COLO668 (cell line): ENCODE data around the gene RAD9A.

Source experiments
- DNase-seq: peaks from one replicate; lab custom pipeline; 2025; ENCODE audit not compliant: unreplicated experiment; lab: John Stamatoyannopoulos, UW

The RAD9A gene

DNA sequence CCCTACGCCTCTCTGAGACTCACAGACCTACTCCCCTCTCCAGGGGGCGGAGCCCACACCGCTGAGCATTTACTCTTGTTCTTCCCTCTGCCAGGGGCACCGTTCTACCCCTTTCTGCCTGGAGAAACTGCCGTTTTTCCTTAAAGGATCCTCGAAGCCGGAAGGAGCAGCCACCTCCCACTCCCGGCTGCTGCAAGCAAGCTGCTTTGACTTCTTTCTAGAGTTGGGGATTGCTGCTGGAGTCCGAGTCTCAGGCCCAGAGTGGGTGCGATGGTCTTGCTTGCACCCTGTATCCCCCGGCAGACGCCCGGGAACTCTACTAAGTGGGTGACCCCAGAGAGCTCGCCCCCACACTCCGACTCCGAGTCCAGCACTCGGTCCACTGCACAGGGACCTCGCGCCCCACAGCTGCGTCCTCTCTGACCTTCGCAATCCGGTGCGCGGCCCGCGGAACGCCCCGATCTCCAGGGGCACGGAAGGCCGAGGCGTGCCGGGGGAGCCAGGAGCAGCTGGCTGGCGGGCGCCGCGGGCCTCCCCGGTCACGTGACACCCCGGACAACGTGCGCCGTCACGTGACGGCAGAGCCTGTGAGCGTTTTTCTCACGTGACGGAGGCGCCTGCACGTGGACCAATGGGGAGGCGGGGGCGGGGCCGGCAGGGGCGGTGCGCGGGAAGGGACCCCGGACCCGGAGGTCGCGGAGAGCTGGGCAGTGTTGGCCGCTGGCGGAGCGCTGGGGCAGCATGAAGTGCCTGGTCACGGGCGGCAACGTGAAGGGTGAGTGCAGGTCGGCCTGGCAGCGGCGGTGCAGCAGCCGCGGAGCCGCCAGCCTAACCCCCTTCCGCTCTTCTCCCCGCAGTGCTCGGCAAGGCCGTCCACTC, at the start of gene RAD9A:
TSS of gene RAD9A (plus strand) at position 683 of the 879 bp plus-strand sequence. CDS start at position 742, 59 bp downstream.
- DNase-seq, result peak; percentile 97

- no peak for DNase-seq
Observed at GRCh38 chr11:67344264-67344663, 47.5 kb upstream of the RAD9A start.

GRCh38 chr11:67345247-67345919, 46.4 kb upstream of the RAD9A start:
- no peak for DNase-seq

GRCh38 chr11:67345920-67346819, 45.6 kb upstream of the RAD9A start:
- DNase-seq, result peak; percentile 9

GRCh38 chr11:67347964-67348749, 43.6 kb upstream of the RAD9A start:
- no peak for DNase-seq

DNA sequence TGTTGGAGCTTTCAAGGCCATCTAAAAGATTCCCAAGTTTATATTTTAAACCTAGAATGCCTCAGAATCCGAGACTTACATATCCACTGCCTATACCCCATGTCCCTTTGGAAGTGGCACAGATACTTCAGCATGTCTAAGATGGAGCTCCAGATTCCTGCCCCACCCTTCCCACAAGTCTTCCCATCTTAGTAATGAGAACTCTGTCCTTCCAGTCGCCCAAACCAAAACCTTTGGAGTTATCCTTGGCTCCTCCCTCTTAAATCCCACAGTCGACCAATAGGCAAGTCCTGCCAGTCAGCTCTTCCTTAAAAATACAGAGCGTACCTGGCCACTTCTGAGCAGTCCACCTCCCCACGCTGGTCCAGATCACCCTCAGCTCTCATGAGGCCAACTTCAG, 42.8 kb upstream of the RAD9A start:
- DNase-seq, result no peak

DNA sequence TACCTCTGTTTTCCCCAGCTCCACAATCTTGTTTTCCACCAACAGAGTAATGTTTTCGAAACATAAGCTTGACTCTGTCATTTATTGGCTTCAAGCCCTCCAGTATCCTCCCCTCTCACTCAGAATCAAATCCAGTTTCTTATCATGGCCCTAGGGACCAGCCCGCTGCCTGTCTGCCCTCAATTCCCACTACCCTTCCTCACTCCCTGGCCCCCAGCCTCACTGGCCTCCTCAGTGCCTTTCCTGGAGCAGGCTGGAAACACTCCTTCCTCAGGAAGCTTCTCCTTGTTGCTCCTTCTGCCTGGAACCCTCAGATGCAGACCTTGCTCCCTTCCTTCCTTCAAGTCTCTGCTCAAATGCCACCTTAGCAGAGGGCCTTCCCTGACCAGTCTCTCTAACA, 42.3 kb upstream of the RAD9A start:
- no peak for DNase-seq

DNA sequence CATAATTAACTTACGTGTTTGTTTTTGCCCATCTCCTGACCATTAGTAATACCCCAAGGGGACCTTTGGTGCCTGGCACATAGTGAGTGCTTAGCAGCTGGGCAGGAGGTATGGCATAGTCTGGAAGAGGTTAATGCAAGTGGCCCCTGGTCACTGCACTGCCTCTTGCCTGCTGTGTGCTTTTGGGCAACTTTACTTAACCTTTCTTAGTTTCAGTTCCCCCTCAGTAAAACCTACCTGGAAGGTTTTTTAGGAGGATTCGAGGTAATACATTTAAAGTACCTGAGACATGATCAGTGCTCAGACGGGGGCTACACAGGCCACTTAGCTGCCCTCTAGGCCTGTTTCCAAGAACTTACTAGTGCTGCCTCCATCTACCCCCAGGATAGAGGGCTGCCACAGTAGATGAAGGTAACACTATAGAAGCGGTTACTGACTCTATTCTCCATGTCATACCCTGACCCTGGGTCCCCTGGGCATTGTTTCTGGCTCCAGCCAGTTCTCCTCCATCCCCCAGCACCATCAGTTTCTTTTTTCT, 41.8 kb upstream of the RAD9A start:
- no peak for DNase-seq

DNA sequence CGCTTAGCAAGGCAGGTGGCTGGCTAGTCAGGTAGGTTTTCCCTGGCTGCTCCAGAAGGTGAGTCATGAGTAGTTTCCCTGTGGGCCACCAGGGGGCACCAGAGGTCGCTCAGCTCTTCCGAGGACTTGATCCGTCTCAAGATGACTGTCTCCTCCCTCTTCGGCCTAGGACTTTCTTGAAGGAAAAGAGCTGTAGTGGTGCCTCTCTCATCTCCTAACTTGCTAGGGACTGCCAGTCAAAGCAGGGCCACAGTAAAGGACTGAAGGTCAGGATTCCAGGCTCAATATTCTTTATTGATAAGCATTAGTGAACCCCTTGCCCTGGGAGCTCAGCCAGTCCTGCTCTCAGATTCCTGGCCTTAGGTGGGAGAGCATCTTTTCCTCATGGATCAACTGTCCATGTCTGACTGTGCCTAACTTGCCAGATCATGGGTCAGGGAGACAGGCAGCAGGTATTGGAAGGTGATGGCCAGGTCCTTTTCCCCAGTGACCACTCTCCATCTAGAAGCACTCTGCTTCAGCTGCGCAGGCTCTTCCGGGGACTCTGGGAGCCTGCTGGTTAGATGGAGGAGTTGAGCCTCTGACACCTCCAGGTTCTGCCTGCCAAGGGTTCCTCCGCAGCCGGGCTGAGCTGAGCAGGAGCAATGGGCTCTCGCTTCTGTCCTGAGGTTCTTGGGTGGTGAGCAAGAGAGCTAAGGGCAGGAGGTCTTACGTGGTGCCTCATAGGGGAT, 40.3 kb upstream of the RAD9A start:
- DNase-seq, result peak; percentile 64

DNA sequence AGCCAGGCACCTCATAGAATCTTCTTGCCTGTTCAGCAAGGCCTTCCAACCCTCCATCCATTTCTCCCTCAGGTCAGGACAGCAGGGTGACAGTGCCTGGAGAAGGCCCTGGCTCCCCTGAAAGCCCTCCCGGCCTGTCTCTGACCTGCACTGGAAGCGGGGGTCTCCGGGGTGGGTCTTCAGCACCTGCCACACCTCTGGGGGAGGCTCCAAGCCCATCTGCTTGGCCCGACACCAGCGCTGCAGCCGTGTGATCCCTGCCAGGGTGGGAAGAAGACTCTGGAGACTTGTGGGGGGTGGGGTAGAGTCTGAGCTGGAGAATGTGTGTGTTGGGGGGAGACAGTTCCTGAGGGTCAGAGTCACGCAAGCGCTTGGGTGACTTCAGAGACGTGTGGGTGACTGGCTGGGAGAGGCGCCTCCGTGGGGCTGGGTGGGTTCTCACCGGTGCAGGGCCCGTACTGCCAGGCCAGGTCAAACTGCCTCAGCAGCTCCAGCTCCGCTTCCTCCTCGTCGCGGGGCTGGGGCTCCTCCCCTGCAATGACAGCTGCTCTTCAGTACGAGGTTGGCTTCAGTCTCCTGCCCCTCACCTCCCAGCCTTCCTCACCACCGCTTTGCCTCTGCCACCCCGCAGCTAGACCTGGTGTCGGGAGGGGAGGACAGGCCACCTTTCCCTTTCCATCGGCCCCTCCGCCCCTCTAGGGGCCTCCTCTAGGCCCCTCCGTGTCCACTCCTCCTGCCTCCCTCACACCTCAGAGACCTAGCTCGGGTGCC, 39.1 kb upstream of the RAD9A start:
- peak; percentile 77 for DNase-seq

- DNase-seq, result peak; percentile 95
Observed at GRCh38 chr11:67353317-67354074, 38.3 kb upstream of the RAD9A start, which contains the start of gene POLD4. Gene POLD4 (minus strand): TSS chr11:67353546. CDS start chr11:67353399, 147 bp downstream.

GRCh38 chr11:67354075-67355022, 37.4 kb upstream of the RAD9A start:
- peak; percentile 31 for DNase-seq

DNA sequence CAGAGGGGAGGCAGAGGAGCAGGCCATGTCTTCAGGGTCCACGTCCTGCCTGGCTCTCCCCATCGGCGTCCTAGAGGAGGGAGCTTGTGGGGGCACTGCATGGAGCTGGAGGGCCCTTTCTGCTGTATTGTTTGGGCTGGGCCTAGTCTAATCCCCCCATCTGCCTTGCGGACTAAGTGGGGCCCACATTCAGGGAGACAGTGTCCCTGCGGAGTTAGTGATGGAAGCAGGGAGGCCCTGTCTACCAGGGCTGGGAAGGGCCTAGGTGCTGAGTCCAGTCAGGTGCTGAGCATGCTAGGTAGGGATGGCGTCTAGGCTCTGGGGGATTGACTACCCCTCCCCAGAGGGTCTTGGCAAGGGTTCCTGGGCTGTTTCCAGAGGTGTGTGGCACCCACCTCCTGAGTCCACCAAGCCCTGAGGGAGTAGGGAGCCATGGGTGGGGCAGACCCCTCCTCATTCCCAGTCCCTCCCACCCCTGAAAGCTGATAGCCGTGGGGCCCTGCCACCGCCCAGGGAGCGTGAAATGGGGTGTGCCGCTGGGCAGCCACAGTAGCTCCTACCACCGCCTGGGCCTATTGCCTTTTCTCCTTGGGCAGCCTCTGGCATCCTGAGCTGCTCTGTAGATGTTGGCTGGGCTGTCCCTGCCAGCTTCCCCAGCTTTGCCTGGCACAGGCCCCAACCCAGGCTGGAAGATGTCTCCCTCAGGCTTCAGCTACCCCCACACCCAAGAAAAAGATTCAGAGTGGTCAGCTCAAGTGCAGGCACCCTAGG, 36.6 kb upstream of the RAD9A start:
- DNase-seq, result no peak

- no peak for DNase-seq
Observed at GRCh38 chr11:67355794-67356386, 35.9 kb upstream of the RAD9A start.

GRCh38 chr11:67356387-67356863, 35.4 kb upstream of the RAD9A start:
- no peak for DNase-seq
